Measurements from ENCODE around the gene EBI3. TPM values are rescaled to one million over a fixed set of nuclear protein-coding genes. Genes with fewer than 3 reads are reported as not detected.
"Not testable (repeated sequence)": the region's sequence is repeated elsewhere in the genome, so short reads cannot be mapped to it uniquely, and the experiment has no call there.

EBI3 gene
- total and polyA plus RNA-seq, 2 experiments from 2014 or later, result not detected

DNA sequence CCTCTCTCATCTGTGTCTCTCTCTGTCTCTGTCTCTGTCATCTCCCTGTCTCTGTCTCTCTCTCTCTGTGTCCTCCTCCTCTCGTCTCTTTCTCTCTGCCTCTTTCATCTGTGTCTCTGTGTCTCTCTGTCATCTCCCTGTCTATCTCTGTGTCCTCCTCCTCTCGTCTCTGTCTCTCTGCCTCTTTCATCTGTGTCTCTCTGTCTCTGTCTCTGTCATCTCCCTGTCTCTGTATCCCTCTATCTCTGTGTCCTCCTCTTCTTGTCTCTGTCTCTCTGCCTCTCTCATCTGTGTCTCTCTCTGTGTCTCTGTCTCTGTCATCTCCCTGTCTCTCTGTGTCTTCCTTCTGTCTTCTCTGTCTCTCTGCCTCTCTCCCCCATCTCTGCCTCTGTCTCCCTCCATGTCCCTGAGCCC lies 551 bp upstream of the EBI3 start:
- no peaks in the 10 kb centered on the region for H3K9me3 ChIP-seq (ENCODE audit: low read depth)

GRCh38 chr19:4230237-4230636 lies 914 bp downstream of the EBI3 start:
- H3K27ac ChIP-seq; H3K36me3 ChIP-seq; H3K27me3 ChIP-seq; DNase-seq (ENCODE audit: low read depth in 1 of 2, low spot score in 1 of 2); H3K4me3 ChIP-seq; H3K9me3 ChIP-seq (ENCODE audit: low read depth); H3K4me1 ChIP-seq (ENCODE audit: low read depth): not testable (repeated sequence)

More for the DNA sequence above, 551 bp upstream of the EBI3 start:
- no peaks in the 10 kb centered on the region for H3K4me1 ChIP-seq (ENCODE audit: low read depth)
- no peak overlapping the region for H3K4me3 ChIP-seq
- no peak overlapping the region for H3K27ac ChIP-seq
- H3K27me3 ChIP-seq, result no peaks in the 10 kb centered on the region
- no peaks in the 10 kb centered on the region for H3K36me3 ChIP-seq
- TF ChIP-seq CTCF (IDR thresholded peaks at IDR 0.05; ENCODE audit: low read depth, low read length), result no peak
- DNase-seq (ENCODE audit: low read depth in 1 of 2, low spot score in 1 of 2), result no peak

DNA sequence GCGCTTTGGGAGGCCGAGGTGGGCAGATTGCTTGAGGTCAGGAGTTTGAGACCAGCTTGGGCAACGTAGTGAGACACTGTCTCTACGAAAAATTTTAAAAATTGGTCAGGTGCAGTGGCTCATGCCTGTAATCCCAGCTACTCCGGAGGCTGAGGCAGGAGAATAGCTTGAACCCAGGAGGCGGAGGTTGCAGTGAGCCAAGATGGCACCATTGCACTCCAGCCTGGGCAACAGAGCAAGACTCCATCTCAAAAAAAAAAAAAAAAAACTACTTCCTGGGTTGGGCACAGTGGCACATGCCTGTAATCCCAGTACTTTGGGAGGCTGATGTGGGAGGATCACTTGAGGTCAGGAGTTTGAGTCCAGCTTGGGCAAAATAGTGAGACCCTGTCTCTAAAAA lies 2.2 kb downstream of the EBI3 start:
- not testable (repeated sequence) for H3K4me3 ChIP-seq; H3K4me1 ChIP-seq (ENCODE audit: low read depth); H3K27ac ChIP-seq; H3K36me3 ChIP-seq; H3K9me3 ChIP-seq (ENCODE audit: low read depth); DNase-seq (ENCODE audit: low read depth in 1 of 2, low spot score in 1 of 2); H3K27me3 ChIP-seq

DNA sequence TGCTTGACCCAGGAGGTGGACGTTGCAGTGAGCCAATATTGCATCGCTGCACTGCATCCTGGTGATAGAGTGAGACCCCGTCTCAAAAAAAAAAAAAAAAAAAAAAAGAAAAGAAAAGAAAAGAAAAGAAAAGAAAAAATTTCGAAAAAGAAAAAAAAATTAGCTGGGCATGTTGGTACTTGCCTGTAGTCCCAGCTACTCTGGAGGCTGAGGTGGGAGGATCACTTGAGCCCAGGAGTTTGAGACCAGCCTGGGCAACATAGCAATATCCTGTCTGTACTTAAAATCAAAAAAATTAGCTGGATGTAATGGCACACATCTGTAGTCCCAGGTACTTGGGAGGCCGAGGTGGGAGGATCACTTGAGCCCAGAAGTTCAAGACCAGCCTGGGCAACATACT lies 2.8 kb downstream of the EBI3 start:
- H3K4me1 ChIP-seq (ENCODE audit: low read depth); H3K4me3 ChIP-seq; H3K36me3 ChIP-seq; H3K9me3 ChIP-seq (ENCODE audit: low read depth); H3K27ac ChIP-seq; DNase-seq (ENCODE audit: low read depth in 1 of 2, low spot score in 1 of 2); H3K27me3 ChIP-seq: not testable (repeated sequence)

- Histone ChIP-seq H3K27me3 (no peaks in the 10 kb centered on the region), H3K4me3 (no peak overlapping the region), H3K36me3 (no peaks in the 10 kb centered on the region), H3K4me1 (ENCODE audit: low read depth) (no peaks in the 10 kb centered on the region), H3K9me3 (ENCODE audit: low read depth) (no peaks in the 10 kb centered on the region), H3K27ac (no peak overlapping the region)
- TF ChIP-seq CTCF (IDR thresholded peaks at IDR 0.05; ENCODE audit: low read depth, low read length), result no peak
- DNase-seq (ENCODE audit: low read depth in 1 of 2, low spot score in 1 of 2), result no peak
Observed at GRCh38 chr19:4232614-4233281, 3.4 kb downstream of the EBI3 start.

DNA sequence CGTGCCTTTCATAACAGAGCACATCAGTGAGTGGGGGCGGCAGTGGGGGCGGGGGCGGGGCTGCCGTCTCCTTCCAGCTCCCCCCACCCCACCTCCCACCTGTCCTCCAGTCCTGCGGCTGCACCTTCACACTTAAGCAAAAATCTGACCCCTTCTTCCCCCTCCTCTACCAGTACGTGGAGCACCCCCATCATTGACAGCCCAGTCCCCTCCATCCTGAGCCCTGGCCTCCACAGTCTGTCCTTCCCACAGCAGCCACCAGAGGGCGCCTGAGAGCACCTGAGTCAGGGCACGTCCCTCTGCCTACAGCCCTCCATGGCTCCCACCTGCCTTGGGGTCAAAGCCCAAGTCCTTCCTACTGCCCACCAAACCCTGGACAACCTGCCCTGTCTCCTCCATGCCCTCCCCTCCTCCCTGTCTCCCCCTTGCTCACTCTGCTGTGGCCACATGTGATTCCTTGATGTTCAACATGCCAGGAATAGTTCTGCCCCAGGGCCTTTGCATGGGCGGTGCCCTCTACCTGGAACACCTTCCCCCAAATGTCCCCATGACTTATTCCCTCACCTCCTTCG lies 4.0 kb downstream of the EBI3 start:
- Histone ChIP-seq H3K4me1 (ENCODE audit: low read depth) (no peaks in the 10 kb centered on the region), H3K27me3 (no peaks in the 10 kb centered on the region), H3K27ac (no peak overlapping the region), H3K36me3 (no peaks in the 10 kb centered on the region), H3K9me3 (ENCODE audit: low read depth) (no peaks in the 10 kb centered on the region), H3K4me3 (no peak overlapping the region)
- DNase-seq (ENCODE audit: low read depth in 1 of 2, low spot score in 1 of 2), result peak; percentile 30 to 35
- TF ChIP-seq CTCF (IDR thresholded peaks at IDR 0.05; ENCODE audit: low read depth, low read length), result peak; percentile 72

- no peaks in the 10 kb centered on the region for H3K9me3 ChIP-seq (ENCODE audit: low read depth)
- H3K36me3 ChIP-seq, result no peaks in the 10 kb centered on the region
- TF ChIP-seq CTCF (IDR thresholded peaks at IDR 0.05; ENCODE audit: low read depth, low read length), result no peak
- no peak for DNase-seq (ENCODE audit: low read depth in 1 of 2, low spot score in 1 of 2)
- no peaks in the 10 kb centered on the region for H3K27me3 ChIP-seq
- H3K4me1 ChIP-seq (ENCODE audit: low read depth), result no peaks in the 10 kb centered on the region
- no peak overlapping the region for H3K4me3 ChIP-seq
- no peak overlapping the region for H3K27ac ChIP-seq
Observed at GRCh38 chr19:4234142-4234861, 5.0 kb downstream of the EBI3 start.
